B cell (primary cell): ENCODE measurements around the gene ADAMTS2. TPM values are rescaled to one million over a fixed set of nuclear protein-coding genes. Genes with fewer than 3 reads are reported as not detected.

Experiments used
- ATAC-seq: fragments of 200-7000 bp; cut with Tn5 transposase; one replicate; pipeline ENCODE4 v1.10.0; 2021; ENCODE audit warnings: low read depth, mild to moderate bottlenecking, moderate number of reproducible peaks, moderate library complexity
- CTCF ChIA-PET: fragments of 350-600 bp; sonication (Branson Sonifier 250); formaldehyde crosslinking; loops from one replicate; lab custom pipeline; 2021; ENCODE audit warnings: antibody characterized with exemption, inconsistent platforms; lab: Charles Lee
- POLR2A ChIA-PET: fragments of 350-600 bp; sonication (Branson Sonifier 250); formaldehyde crosslinking; loops from one replicate; lab custom pipeline; 2021; ENCODE audit warnings: antibody characterized with exemption; lab: Charles Lee
- DNase-seq: peaks from one replicate; pipeline ENCODE4 v3.0.0; 2013
- H2AFZ ChIP-seq: 2 replicates; pipeline ENCODE4 v1.6.1; 2012; ENCODE audit warnings: mild to moderate bottlenecking, low read depth, low read length; ENCODE audit not compliant: insufficient read depth, poor library complexity, severe bottlenecking
- H3K27ac ChIP-seq, 2 donors: 1 replicate in 1 of 2; 2 replicates in 1 of 2; pipeline ENCODE4 v1.5.1; 2012 to 2013; ENCODE audit warnings: low read length in 2 of 2, mild to moderate bottlenecking in 2 of 2, moderate library complexity in 1 of 2
- H3K27me3 ChIP-seq, 4 experiments: fragments of 200-600 bp in 1 of 4; sonication (generic) in 1 of 4; replicated peaks in 1 of 4; 1 replicate in 2 of 4; 2 replicates in 2 of 4; pipeline versions ENCODE4 v1.6.1 to v1.7.0; 2013 to 2016; ENCODE audit warnings: low read length in 3 of 4, mild to moderate bottlenecking in 2 of 4, mixed read lengths in 1 of 4, moderate library complexity in 1 of 4; ENCODE audit not compliant: insufficient read depth in 4 of 4, control insufficient read depth in 3 of 4; ENCODE audit errors: control extremely low read depth in 1 of 4
- H3K36me3 ChIP-seq, 2 experiments: replicated peaks in 1 of 2; 1 replicate in 1 of 2; 2 replicates in 1 of 2; pipeline versions ENCODE4 v1.6.1 to v1.7.1; 2013; ENCODE audit warnings: low read length in 1 of 2; ENCODE audit not compliant: insufficient read depth in 2 of 2, control insufficient read depth in 1 of 2; ENCODE audit errors: control extremely low read depth in 1 of 2, extremely low read depth in 1 of 2
- H3K4me1 ChIP-seq, 2 donors: fragments of 200-600 bp in 1 of 2; sonication (generic) in 1 of 2; 1 replicate in 1 of 2; 2 replicates in 1 of 2; pipeline versions ENCODE4 v1.5.1 to v1.6.1; 2013 to 2017; ENCODE audit warnings: low read length in 2 of 2; ENCODE audit not compliant: control insufficient read depth in 2 of 2, insufficient read depth in 2 of 2
- H3K4me2 ChIP-seq: replicated peaks from 2 replicates; pipeline ENCODE3; 2012; ENCODE audit warnings: mild to moderate bottlenecking, low read depth, low read length; ENCODE audit not compliant: poor library complexity, severe bottlenecking
- H3K4me3 ChIP-seq, 5 experiments: fragments of 200-600 bp in 1 of 5; sonication (generic) in 1 of 5; 1 replicate in 3 of 5; 2 replicates in 2 of 5; pipeline versions ENCODE4 v1.5.1 to v1.7.0; 2011 to 2016; ENCODE audit warnings: low read length in 4 of 5, mild to moderate bottlenecking in 4 of 5, low read depth in 2 of 5, control low read depth in 1 of 5, moderate library complexity in 1 of 5; ENCODE audit not compliant: insufficient read depth in 1 of 5; ENCODE audit errors: control extremely low read depth in 1 of 5, extremely low read depth in 1 of 5
- H3K79me2 ChIP-seq: fragments of 200-600 bp; sonication (generic); one replicate; pipeline ENCODE4 v1.6.0; 2016; ENCODE audit warnings: low read length; ENCODE audit not compliant: control insufficient read depth, insufficient read depth
- H3K9ac ChIP-seq: fragments of 200-600 bp; sonication (generic); 2 replicates; pipeline ENCODE4 v1.6.1; 2017; ENCODE audit warnings: mild to moderate bottlenecking, low read length, moderate library complexity
- H3K9me3 ChIP-seq, 3 donors: one replicate each; pipeline versions ENCODE4 v1.6.1 to v1.7.1; 2013; ENCODE audit warnings: low read length in 2 of 3; ENCODE audit not compliant: control insufficient read depth in 2 of 3, insufficient read depth in 1 of 3; ENCODE audit errors: control extremely low read depth in 1 of 3
- H4K20me1 ChIP-seq: 2 replicates; pipeline ENCODE4 v1.6.0; 2012; ENCODE audit warnings: mild to moderate bottlenecking, low read length; ENCODE audit not compliant: insufficient read depth, control insufficient read depth, poor library complexity, severe bottlenecking
- H3K27ac Mint-ChIP-seq: one replicate; pipeline ENCODE4 v1.8.0; 2021; ENCODE audit warnings: mixed read lengths
- H3K27me3 Mint-ChIP-seq: one replicate; pipeline ENCODE4 v1.8.0; 2021; ENCODE audit warnings: mixed read lengths
- H3K4me1 Mint-ChIP-seq: one replicate; pipeline ENCODE4 v1.8.0; 2021; ENCODE audit warnings: mixed read lengths
- H3K4me3 Mint-ChIP-seq: one replicate; pipeline ENCODE4 v1.8.0; 2021; ENCODE audit warnings: mixed read lengths
- H3K9me3 Mint-ChIP-seq: one replicate; pipeline ENCODE4 v1.8.0; 2022; ENCODE audit warnings: mixed read lengths; ENCODE audit not compliant: insufficient read depth
- CTCF ChIP-seq: fragments of 200-600 bp; IDR thresholded peaks from one replicate; pipeline ENCODE4 v1.8.0; 2022; ENCODE audit warnings: antibody characterized with exemption, mild to moderate bottlenecking
- EZH2 ChIP-seq: IDR thresholded peaks from 2 replicates; pipeline ENCODE4 v1.6.1; 2012; ENCODE audit warnings: borderline replicate concordance, low read depth, mild to moderate bottlenecking, moderate library complexity, low read length; ENCODE audit not compliant: insufficient read depth, poor library complexity, severe bottlenecking
- WGBS: methylation state at CpG from one replicate; pipeline ENCODE4 v1.1.5; 2013; ENCODE audit warnings: missing lambda C conversion rate; ENCODE audit not compliant: insufficient coverage; 5-methylcytosine and 5-hydroxymethylcytosine counted together
- intact Hi-C: fragments of 100-400 bp; cut with micrococcal nuclease; formaldehyde crosslinking; loops from one replicate; pipeline ENCODE4 v1.10.0; 2022
- polyA plus RNA-seq: library from polyadenylated mRNA; depleted of rRNA; stranded (reverse); fragments of >200 nt; gene quantifications from 2 replicates; pipeline ENCODE4 v1.2.3, GENCODE V29; 2012
- total RNA-seq, 2 donors: library from RNA; stranded (reverse); fragments of 120-200 nt in 1 of 2; gene quantifications; 1 replicate in 1 of 2; 2 replicates in 1 of 2; pipeline versions ENCODE4 v1.2.3 to v1.2.4, GENCODE V29; 2013 to 2022

ADAMTS2 gene
- total and polyA plus RNA-seq, 2 donors (not counting 1 experiment from before 2014, with no cell fraction given): not detected

- intact Hi-C loops: no loop called here
- peaks cover 0 to 81% (median 5%) of the 10 kb centered on the region in 3 donors for H3K9me3 ChIP-seq
- no peak for DNase-seq
- TF ChIP-seq EZH2 (no peak), CTCF (no peak)
- no peaks in the 10 kb centered on the region for H3K4me1 Mint-ChIP-seq
- H4K20me1 ChIP-seq: no peaks in the 10 kb centered on the region
- no peaks in the 10 kb centered on the region for H3K4me1 ChIP-seq
- H3K27me3 ChIP-seq: peaks cover 0 to 2% (median 0%) of the 10 kb centered on the region in 4 experiments
- no peaks in the 10 kb centered on the region for H3K79me2 ChIP-seq
- ChIA-PET CTCF (no interaction called here), POLR2A (interaction anchor here (0.5 kb wide), 1 partner anchor 482 kb away, joined by 3 read pairs; no protein-coding TSS in a partner anchor)
- WGBS: 71% methylated on average over 3 of the region's 4 CpGs
- no peak for ATAC-seq
- H3K36me3 ChIP-seq: no peaks in the 10 kb centered on the region
- H2AFZ ChIP-seq: no peak overlapping the region
- H3K9me3 Mint-ChIP-seq: peaks cover 7% of the 10 kb centered on the region
- no peak overlapping the region for H3K4me3 Mint-ChIP-seq
- no peaks in the 10 kb centered on the region for H3K27me3 Mint-ChIP-seq
- H3K27ac Mint-ChIP-seq: no peak overlapping the region
- H3K4me2 ChIP-seq: no peak overlapping the region
- no peak overlapping the region for H3K9ac ChIP-seq
- no peak overlapping the region for H3K4me3 ChIP-seq
- no peak overlapping the region for H3K27ac ChIP-seq
Measured at GRCh38 chr5:179118338-179118737, 226.9 kb downstream of the ADAMTS2 start.

GRCh38 chr5:179115845-179116524 is 229.3 kb downstream of the ADAMTS2 start:
- Histone ChIP-seq H3K27me3 (peaks cover 0 to 2% (median 0%) of the 10 kb centered on the region in 4 experiments), H3K36me3 (no peaks in the 10 kb centered on the region), H4K20me1 (no peaks in the 10 kb centered on the region), H3K79me2 (no peaks in the 10 kb centered on the region), H3K4me1 (no peaks in the 10 kb centered on the region), H3K4me3 (no peak overlapping the region), H3K27ac (no peak overlapping the region), H2AFZ (no peak overlapping the region), H3K9me3 (peaks cover 0 to 80% (median 8%) of the 10 kb centered on the region in 3 donors), H3K4me2 (no peak overlapping the region), H3K9ac (no peak overlapping the region)
- ChIA-PET CTCF (no interaction called here), POLR2A (no interaction called here)
- TF ChIP-seq EZH2: no peak
- TF ChIP-seq CTCF: no peak
- ATAC-seq (no peak), DNase-seq (no peak)
- intact Hi-C loops: no loop called here
- 96% methylated on average over 8 of the region's 9 CpGs for WGBS
- H3K4me1 Mint-ChIP-seq: no peaks in the 10 kb centered on the region
- no peak overlapping the region for H3K27ac Mint-ChIP-seq
- peaks cover 11% of the 10 kb centered on the region for H3K9me3 Mint-ChIP-seq
- H3K27me3 Mint-ChIP-seq: no peaks in the 10 kb centered on the region
- no peak overlapping the region for H3K4me3 Mint-ChIP-seq
